KOPT-K1 (cell line): ENCODE data around the gene ZBTB8A.
A peak's percentile ranks its signal among the peaks of the same experiment; 100 is the strongest.
"Not testable (repeated sequence)": the region's sequence is repeated elsewhere in the genome, so short reads cannot be mapped to it uniquely, and the experiment has no call there.

Experiments
- H3K27ac ChIP-seq: fragments of 200-600 bp; sonication (generic); 2 replicates; pipeline ENCODE4 v1.5.1; 2016; ENCODE audit warnings: antibody characterized with exemption, mild to moderate bottlenecking, low read depth, low read length; ENCODE audit not compliant: poor library complexity, severe bottlenecking
- H3K36me3 ChIP-seq: fragments of 200-600 bp; sonication (generic); 2 replicates; pipeline ENCODE4 v1.5.1; 2017; ENCODE audit warnings: antibody characterized with exemption, mild to moderate bottlenecking, low read length, moderate library complexity; ENCODE audit not compliant: insufficient read depth
- H3K9me3 ChIP-seq: fragments of 200-600 bp; sonication (generic); 2 replicates; pipeline ENCODE4 v1.5.1; 2017; ENCODE audit warnings: antibody characterized with exemption, low read length, mild to moderate bottlenecking; ENCODE audit not compliant: insufficient read depth, poor library complexity, severe bottlenecking

Gene ZBTB8A

DNA sequence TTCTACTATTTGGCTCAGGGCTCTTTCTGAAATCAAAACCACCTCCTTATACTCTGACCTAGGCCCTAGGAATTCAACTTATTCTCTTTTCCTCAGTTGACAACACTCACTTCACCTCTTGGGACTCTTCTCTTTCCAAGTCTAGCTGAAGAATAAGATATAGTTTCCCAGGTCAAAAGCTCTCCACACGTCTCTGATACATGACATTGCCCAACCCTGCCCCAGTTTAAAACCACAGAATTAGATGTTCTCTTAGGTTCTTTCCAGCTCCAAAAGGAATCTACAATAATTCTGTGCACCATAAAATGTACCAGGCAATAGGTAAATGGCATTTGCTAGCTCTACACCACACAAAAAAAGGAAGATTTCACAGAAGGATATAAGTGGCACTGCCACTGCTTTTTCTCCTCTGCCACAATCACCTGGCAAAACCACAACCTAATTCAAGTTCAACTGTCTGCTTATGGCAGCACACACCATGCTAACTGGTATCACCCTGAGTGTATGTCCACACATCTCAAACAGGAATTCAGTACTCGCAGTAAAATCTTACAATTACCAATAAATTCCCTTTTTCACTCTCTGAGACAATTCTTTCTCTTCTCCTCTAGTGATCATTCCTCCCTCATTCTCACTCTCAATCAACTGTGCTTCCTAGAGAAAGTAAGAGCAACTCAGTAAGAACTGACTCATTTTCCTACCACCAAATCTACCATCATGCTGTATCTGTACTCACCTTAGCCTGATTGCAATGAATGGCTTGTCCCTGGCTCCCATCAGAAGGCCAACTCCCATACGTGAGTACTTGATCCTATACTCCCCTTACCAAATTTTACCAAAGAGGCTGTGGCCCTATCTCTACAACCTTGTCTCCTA is 83.8 kb downstream of the ZBTB8A start:
- peak overlapping the region; percentile 86 for H3K27ac ChIP-seq
- H3K36me3 ChIP-seq, result peaks cover 23% of the 10 kb centered on the region
- no peaks in the 10 kb centered on the region for H3K9me3 ChIP-seq

DNA sequence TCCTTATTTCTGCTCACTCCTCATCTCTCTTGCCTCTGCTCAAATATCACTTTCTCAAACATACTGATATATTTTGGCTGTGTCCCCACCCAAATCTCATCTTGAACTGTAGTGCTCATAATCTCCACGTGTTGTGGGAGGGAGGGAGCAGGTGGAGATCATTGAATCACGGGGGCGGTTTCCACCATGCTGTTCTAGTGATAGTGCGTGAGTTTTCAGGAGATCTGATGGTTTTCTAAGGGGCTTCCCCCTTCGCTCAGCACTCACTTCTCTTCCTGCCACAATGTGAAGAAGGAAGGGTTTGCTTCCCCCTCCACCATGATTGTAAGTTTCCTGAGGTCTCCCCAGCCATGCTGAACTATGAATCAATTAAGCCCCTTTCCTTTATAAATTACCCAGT is 84.5 kb downstream of the ZBTB8A start:
- Histone ChIP-seq H3K9me3 (no peaks in the 10 kb centered on the region), H3K36me3 (peaks cover 26% of the 10 kb centered on the region), H3K27ac (peak overlapping the region; percentile 86)

DNA sequence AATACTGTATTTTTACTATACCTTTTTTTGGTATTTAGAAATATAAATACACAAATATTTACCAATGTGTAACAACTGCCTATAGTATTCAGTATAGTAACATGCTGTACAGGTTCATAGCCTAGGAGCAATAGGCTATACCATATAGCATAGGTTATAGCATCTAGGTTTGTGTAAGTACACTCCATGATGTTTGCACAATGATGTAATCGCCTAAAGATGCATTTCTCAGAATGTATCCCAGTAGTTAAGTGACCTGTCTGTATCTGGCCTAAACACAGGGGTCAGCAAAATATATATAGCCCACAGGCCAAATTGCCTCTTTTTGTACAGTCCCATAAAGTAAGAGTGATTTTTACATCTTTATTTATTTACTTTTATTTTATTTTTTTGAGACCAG is 86.9 kb downstream of the ZBTB8A start:
- no peaks in the 10 kb centered on the region for H3K9me3 ChIP-seq
- peaks cover 30% of the 10 kb centered on the region; the same call in 1 of the 2 replicates for H3K36me3 ChIP-seq
- no peak overlapping the region for H3K27ac ChIP-seq

DNA sequence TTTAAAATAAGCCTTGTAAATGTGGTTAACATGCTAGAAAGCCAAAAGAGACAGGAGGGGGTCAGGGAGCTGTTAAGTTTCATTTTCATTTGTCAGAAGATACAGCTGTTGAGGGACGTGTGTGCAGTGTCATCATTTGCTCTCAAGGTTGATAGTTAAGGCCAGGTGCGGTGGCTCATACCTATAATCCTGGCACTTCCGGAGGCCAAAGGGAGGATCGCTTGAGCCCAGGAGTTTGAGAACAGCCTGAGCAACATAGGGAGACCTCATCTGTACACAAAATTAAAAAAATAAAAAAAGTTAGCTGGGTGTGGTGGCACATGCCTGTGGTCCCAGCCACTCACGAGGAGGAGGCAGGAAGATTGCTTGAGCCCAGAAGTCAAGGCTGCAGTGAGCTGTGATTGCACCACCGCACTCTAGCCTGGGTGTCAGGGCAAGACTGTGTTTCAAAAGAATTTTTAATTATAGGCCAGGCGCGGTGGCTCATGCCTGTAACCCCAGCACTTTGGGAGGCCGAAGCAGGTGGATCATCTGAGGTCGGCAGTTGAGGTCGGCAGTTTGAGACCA is 88.5 kb downstream of the ZBTB8A start:
- peak overlapping the region; percentile 66 for H3K27ac ChIP-seq
- H3K36me3 ChIP-seq, result peaks cover 33% of the 10 kb centered on the region
- no peaks in the 10 kb centered on the region for H3K9me3 ChIP-seq

GRCh38 chr1:32630173-32630572 is 90.9 kb downstream of the ZBTB8A start:
- H3K9me3 ChIP-seq, H3K27ac ChIP-seq: not testable (repeated sequence)
- peaks cover 53% of the 10 kb centered on the region for H3K36me3 ChIP-seq

- H3K27ac ChIP-seq, result no peak overlapping the region
- no peaks in the 10 kb centered on the region for H3K9me3 ChIP-seq
- H3K36me3 ChIP-seq, result peaks cover 53% of the 10 kb centered on the region
Measured at GRCh38 chr1:32632829-32633228, 93.6 kb downstream of the ZBTB8A start.

DNA sequence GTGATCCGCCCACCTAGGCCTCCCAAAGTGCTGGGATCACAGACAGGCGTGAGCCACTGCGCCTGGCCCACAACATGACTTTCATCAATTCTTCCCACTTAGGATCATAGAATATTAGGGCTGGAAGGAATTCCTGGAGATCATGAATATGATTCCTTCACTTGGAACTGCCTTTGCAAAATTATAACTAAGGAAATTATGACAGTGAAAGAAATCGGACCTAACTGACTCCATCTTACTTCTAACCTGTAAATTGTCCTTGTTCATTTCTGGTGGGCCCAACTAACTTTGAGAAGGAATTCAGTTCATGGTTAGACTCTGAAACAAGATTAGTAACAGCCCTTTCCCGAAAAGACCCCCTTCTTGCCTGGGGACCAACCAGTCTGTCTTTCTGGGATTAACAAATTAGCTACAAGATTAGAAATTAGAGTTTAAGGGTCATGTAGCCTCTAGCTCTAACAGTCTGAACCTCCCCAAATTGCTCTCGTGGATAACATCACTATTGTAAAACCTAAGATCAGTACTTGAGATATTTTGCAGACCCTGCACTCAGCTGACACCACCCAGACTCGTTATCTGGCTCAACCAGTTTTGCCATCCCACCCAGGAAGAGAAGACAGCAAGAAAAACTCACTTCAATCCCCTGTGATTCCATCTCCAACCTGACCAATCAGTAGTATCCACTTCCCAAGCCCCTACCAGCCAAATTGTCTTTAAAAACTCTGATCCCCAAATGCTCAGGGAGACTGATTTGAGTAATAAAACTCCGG is 96.5 kb downstream of the ZBTB8A start:
- no peaks in the 10 kb centered on the region for H3K9me3 ChIP-seq
- H3K27ac ChIP-seq, result no peak overlapping the region
- H3K36me3 ChIP-seq, result peaks cover 37% of the 10 kb centered on the region

GRCh38 chr1:32636914-32637645 is 97.9 kb downstream of the ZBTB8A start:
- H3K27ac ChIP-seq, result no peak overlapping the region
- no peaks in the 10 kb centered on the region for H3K9me3 ChIP-seq
- H3K36me3 ChIP-seq, result peaks cover 29% of the 10 kb centered on the region

- H3K9me3 ChIP-seq, result no peaks in the 10 kb centered on the region
- H3K36me3 ChIP-seq, result peaks cover 4% of the 10 kb centered on the region; the same call in 1 of the 2 replicates
- no peak overlapping the region for H3K27ac ChIP-seq
Measured at GRCh38 chr1:32639489-32640075, 100.4 kb downstream of the ZBTB8A start.

- H3K27ac ChIP-seq, H3K9me3 ChIP-seq: not testable (repeated sequence)
- H3K36me3 ChIP-seq, result peaks cover 15% of the 10 kb centered on the region
Measured at GRCh38 chr1:32642292-32642827, 103.1 kb downstream of the ZBTB8A start.

DNA sequence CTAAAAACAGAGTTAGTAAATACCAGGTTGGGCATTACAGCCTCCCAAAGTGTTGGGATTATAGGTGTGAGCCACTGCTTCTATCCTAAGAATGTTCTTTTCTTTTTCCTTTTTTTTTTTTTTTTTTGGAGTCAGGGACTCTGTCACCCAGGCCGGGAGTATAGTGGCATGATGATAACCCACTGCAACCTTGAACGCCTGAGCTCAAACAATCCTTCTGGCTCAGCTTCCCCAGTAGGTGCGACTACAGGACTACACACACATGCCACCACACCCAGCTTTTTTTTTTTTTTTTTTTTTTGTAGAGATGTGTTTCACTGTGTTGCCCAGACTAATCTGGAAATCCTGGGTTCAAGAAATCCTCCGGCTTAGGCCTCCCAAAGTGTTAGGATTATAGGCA is 105.2 kb downstream of the ZBTB8A start:
- Histone ChIP-seq H3K27ac (no peak overlapping the region), H3K36me3 (peaks cover 15% of the 10 kb centered on the region), H3K9me3 (no peaks in the 10 kb centered on the region)

- no peak overlapping the region for H3K27ac ChIP-seq
- H3K36me3 ChIP-seq, result peaks cover 20% of the 10 kb centered on the region
- no peaks in the 10 kb centered on the region for H3K9me3 ChIP-seq
Measured at GRCh38 chr1:32647308-32648134, 108.3 kb downstream of the ZBTB8A start.

- Histone ChIP-seq H3K9me3 (no peaks in the 10 kb centered on the region), H3K36me3 (peaks cover 44% of the 10 kb centered on the region), H3K27ac (peak within 1 kb of the TSS; percentile 98)
Measured at GRCh38 chr1:32650248-32650751, 111.1 kb downstream of the ZBTB8A start, which contains the start of gene ZBTB8OS. Gene ZBTB8OS, minus strand, starts transcription at chr1:32650550. Its CDS starts 21 bp downstream, at chr1:32650529.
